Suppressor macrophage treated with lipopolysaccharide for 1 hour (primary cell): ENCODE results near the gene PCDH12.
"Not testable (repeated sequence)": the region's sequence is repeated elsewhere in the genome, so short reads cannot be mapped to it uniquely, and the experiment has no call there.

Experiments
- DNase-seq, 3 donors: peaks; one replicate each; pipeline ENCODE4 v3.0.0-alpha.2; 2020 to 2022

The PCDH12 gene

GRCh38 chr5:141935538-141935937, 22.5 kb downstream of the PCDH12 start:
- no peak for DNase-seq

- no peak for DNase-seq
These were observed 23.7 kb downstream of the PCDH12 start for GRCh38 chr5:141934099-141934844.

GRCh38 chr5:141933151-141933550, 24.9 kb downstream of the PCDH12 start:
- no peak for DNase-seq

GRCh38 chr5:141931694-141932093, 26.3 kb downstream of the PCDH12 start:
- no peak for DNase-seq

GRCh38 chr5:141929398-141930058, 28.5 kb downstream of the PCDH12 start:
- DNase-seq: no peak

- DNase-seq: no peak
These were observed 30.0 kb downstream of the PCDH12 start for GRCh38 chr5:141928051-141928450.

GRCh38 chr5:141926434-141926833, 31.6 kb downstream of the PCDH12 start:
- DNase-seq: no peak

GRCh38 chr5:141923448-141924313, 34.3 kb downstream of the PCDH12 start, which contains the start of gene DELE1:
Gene DELE1, plus strand, starts transcription at chr5:141923871. Its CDS starts 71 bp downstream, at chr5:141923942.
- peak; percentile 96 to 97 (median 97) for DNase-seq

- not testable (repeated sequence) for DNase-seq
These were observed 35.1 kb downstream of the PCDH12 start for GRCh38 chr5:141922827-141923447.

GRCh38 chr5:141920771-141921170, 37.2 kb downstream of the PCDH12 start:
- no peak for DNase-seq

GRCh38 chr5:141919218-141920119, 38.5 kb downstream of the PCDH12 start:
- DNase-seq: peak; percentile 77 to 85 (median 78)

- DNase-seq: no peak
These were observed 40.2 kb downstream of the PCDH12 start for GRCh38 chr5:141917760-141918159.

- peak in 1 of 3 donors; percentile 29 for DNase-seq
These were observed 41.5 kb downstream of the PCDH12 start for GRCh38 chr5:141916522-141916921.

GRCh38 chr5:141915881-141916336, 42.1 kb downstream of the PCDH12 start:
- no peak for DNase-seq

GRCh38 chr5:141914797-141915196, 43.2 kb downstream of the PCDH12 start:
- DNase-seq: no peak

- DNase-seq: peak; percentile 46 to 65 (median 48)
These were observed 43.7 kb downstream of the PCDH12 start for GRCh38 chr5:141914199-141914743.

GRCh38 chr5:141913560-141914198, 44.3 kb downstream of the PCDH12 start:
- no peak for DNase-seq

GRCh38 chr5:141910271-141910673, 47.7 kb downstream of the PCDH12 start:
- no peak for DNase-seq

- DNase-seq: no peak
These were observed 48.8 kb downstream of the PCDH12 start for GRCh38 chr5:141909212-141909611.

- no peak for DNase-seq
These were observed 49.2 kb downstream of the PCDH12 start for GRCh38 chr5:141908796-141909195.

- no peak for DNase-seq
These were observed 51.0 kb downstream of the PCDH12 start for GRCh38 chr5:141906972-141907371.
